Activated CD4-positive, alpha-beta T cell treated with anti-CD3 and anti-CD28 coated beads, Interleukin-2, amount 10 ng/mL, durations not matched to agents 24 days and 14 days (primary cell): ENCODE results near the gene RNF150. TPM values are rescaled to one million over a fixed set of nuclear protein-coding genes. Genes with fewer than 3 reads are reported as not detected.
"Not testable (repeated sequence)": the region's sequence is repeated elsewhere in the genome, so short reads cannot be mapped to it uniquely, and the experiment has no call there.

ENCODE experiments used
- DNase-seq: peaks from one replicate; pipeline ENCODE4 v3.0.0; 2022
- H3K27ac Mint-ChIP-seq: one replicate; pipeline ENCODE4 v1.8.0; 2022; ENCODE audit warnings: mild to moderate bottlenecking, mixed read lengths
- H3K27me3 Mint-ChIP-seq: one replicate; pipeline ENCODE4 v1.8.0; 2022; ENCODE audit warnings: mixed read lengths
- H3K36me3 Mint-ChIP-seq: one replicate; pipeline ENCODE4 v1.8.0; 2022; ENCODE audit warnings: low read depth, mild to moderate bottlenecking, mixed read lengths
- H3K4me1 Mint-ChIP-seq: one replicate; pipeline ENCODE4 v1.8.0; 2021; ENCODE audit warnings: mixed read lengths
- H3K4me3 Mint-ChIP-seq: one replicate; pipeline ENCODE4 v1.8.0; 2022; ENCODE audit warnings: mild to moderate bottlenecking, moderate library complexity, mixed read lengths
- H3K9me3 Mint-ChIP-seq: one replicate; pipeline ENCODE4 v1.8.0; 2021; ENCODE audit warnings: mixed read lengths
- intact Hi-C: fragments of 100-400 bp; cut with micrococcal nuclease; formaldehyde crosslinking; loops from one replicate; pipeline ENCODE4 v1.15.1; 2023
- total RNA-seq: library from RNA; stranded (reverse); gene quantifications from 2 replicates; pipeline ENCODE4 v1.2.3, GENCODE V29; 2022

RNF150 gene
- total RNA-seq, 1 donor from 2014 or later: not detected

GRCh38 chr4:141077611-141078225 is 55.6 kb downstream of the RNF150 start:
- no peaks in the 10 kb centered on the region for H3K36me3 Mint-ChIP-seq
- H3K4me1 Mint-ChIP-seq: no peaks in the 10 kb centered on the region
- H3K4me3 Mint-ChIP-seq: no peak overlapping the region
- no peaks in the 10 kb centered on the region for H3K27me3 Mint-ChIP-seq
- H3K27ac Mint-ChIP-seq: no peak overlapping the region
- no peak for DNase-seq
- intact Hi-C loops: no loop called here
- no peaks in the 10 kb centered on the region for H3K9me3 Mint-ChIP-seq

- no peaks in the 10 kb centered on the region for H3K36me3 Mint-ChIP-seq
- no peak overlapping the region for H3K4me3 Mint-ChIP-seq
- H3K9me3 Mint-ChIP-seq: no peaks in the 10 kb centered on the region
- no peaks in the 10 kb centered on the region for H3K4me1 Mint-ChIP-seq
- H3K27me3 Mint-ChIP-seq: no peaks in the 10 kb centered on the region
- no peak for DNase-seq
- H3K27ac Mint-ChIP-seq: no peak overlapping the region
- intact Hi-C loops: no loop called here
Measured at GRCh38 chr4:141075553-141075952, 57.7 kb downstream of the RNF150 start.

- H3K4me1 Mint-ChIP-seq: no peaks in the 10 kb centered on the region
- H3K9me3 Mint-ChIP-seq: no peaks in the 10 kb centered on the region
- no peak for DNase-seq
- no peaks in the 10 kb centered on the region for H3K36me3 Mint-ChIP-seq
- H3K27me3 Mint-ChIP-seq: no peaks in the 10 kb centered on the region
- H3K27ac Mint-ChIP-seq: no peak overlapping the region
- no peak overlapping the region for H3K4me3 Mint-ChIP-seq
- intact Hi-C loops: no loop called here
Measured at GRCh38 chr4:141074098-141074878, 59.0 kb downstream of the RNF150 start.

GRCh38 chr4:141066690-141067089 is 66.6 kb downstream of the RNF150 start:
- Mint-ChIP-seq H3K27me3 (no peaks in the 10 kb centered on the region), H3K9me3 (no peaks in the 10 kb centered on the region), H3K27ac (no peak overlapping the region), H3K4me1 (no peaks in the 10 kb centered on the region), H3K36me3 (no peaks in the 10 kb centered on the region), H3K4me3 (no peak overlapping the region)
- intact Hi-C loops: no loop called here
- no peak for DNase-seq

- intact Hi-C loops: no loop called here
- H3K36me3 Mint-ChIP-seq: no peaks in the 10 kb centered on the region
- H3K9me3 Mint-ChIP-seq: no peaks in the 10 kb centered on the region
- H3K27me3 Mint-ChIP-seq: no peaks in the 10 kb centered on the region
- H3K4me1 Mint-ChIP-seq: no peaks in the 10 kb centered on the region
- H3K27ac Mint-ChIP-seq: no peak overlapping the region
- no peak overlapping the region for H3K4me3 Mint-ChIP-seq
- no peak for DNase-seq
Measured at GRCh38 chr4:141065872-141066271, 67.4 kb downstream of the RNF150 start.

GRCh38 chr4:141062651-141063050 is 70.6 kb downstream of the RNF150 start:
- no peak overlapping the region for H3K27ac Mint-ChIP-seq
- no peaks in the 10 kb centered on the region for H3K36me3 Mint-ChIP-seq
- H3K27me3 Mint-ChIP-seq: no peaks in the 10 kb centered on the region
- intact Hi-C loops: no loop called here
- H3K4me3 Mint-ChIP-seq: no peak overlapping the region
- H3K9me3 Mint-ChIP-seq: no peaks in the 10 kb centered on the region
- no peak for DNase-seq
- no peaks in the 10 kb centered on the region for H3K4me1 Mint-ChIP-seq

GRCh38 chr4:141058591-141059512 is 74.4 kb downstream of the RNF150 start:
- Mint-ChIP-seq H3K27ac (no peak overlapping the region), H3K4me3 (no peak overlapping the region), H3K9me3 (no peaks in the 10 kb centered on the region), H3K36me3 (no peaks in the 10 kb centered on the region), H3K27me3 (no peaks in the 10 kb centered on the region), H3K4me1 (no peaks in the 10 kb centered on the region)
- DNase-seq: no peak
- intact Hi-C loops: no loop called here

- Mint-ChIP-seq H3K36me3 (no peaks in the 10 kb centered on the region), H3K27ac (no peak overlapping the region), H3K4me3 (no peak overlapping the region), H3K27me3 (no peaks in the 10 kb centered on the region), H3K9me3 (no peaks in the 10 kb centered on the region), H3K4me1 (no peaks in the 10 kb centered on the region)
- DNase-seq: no peak
- intact Hi-C loops: no loop called here
Measured at GRCh38 chr4:141057582-141057981, 75.7 kb downstream of the RNF150 start.

GRCh38 chr4:141056473-141056872 is 76.8 kb downstream of the RNF150 start:
- intact Hi-C loops: no loop called here
- H3K4me1 Mint-ChIP-seq: no peaks in the 10 kb centered on the region

GRCh38 chr4:141054446-141054845 is 78.8 kb downstream of the RNF150 start:
- Mint-ChIP-seq H3K9me3 (no peaks in the 10 kb centered on the region), H3K4me1 (no peaks in the 10 kb centered on the region), H3K27ac (no peak overlapping the region), H3K36me3 (no peaks in the 10 kb centered on the region), H3K4me3 (no peak overlapping the region), H3K27me3 (no peaks in the 10 kb centered on the region)
- DNase-seq: no peak
- intact Hi-C loops: no loop called here

More at GRCh38 chr4:141056473-141056872, 76.8 kb downstream of the RNF150 start:
- no peak for DNase-seq
- Mint-ChIP-seq H3K36me3 (no peaks in the 10 kb centered on the region), H3K27ac (no peak overlapping the region), H3K27me3 (no peaks in the 10 kb centered on the region), H3K4me3 (no peak overlapping the region), H3K9me3 (no peaks in the 10 kb centered on the region)

- H3K4me3 Mint-ChIP-seq, H3K27me3 Mint-ChIP-seq, DNase-seq, intact Hi-C loops, H3K27ac Mint-ChIP-seq, H3K9me3 Mint-ChIP-seq, H3K4me1 Mint-ChIP-seq, H3K36me3 Mint-ChIP-seq: not testable (repeated sequence)
Measured at GRCh38 chr4:141050999-141051398, 82.3 kb downstream of the RNF150 start.

GRCh38 chr4:141047228-141047884 is 85.9 kb downstream of the RNF150 start:
- Mint-ChIP-seq H3K36me3 (no peaks in the 10 kb centered on the region), H3K9me3 (no peaks in the 10 kb centered on the region), H3K4me1 (no peaks in the 10 kb centered on the region), H3K4me3 (no peak overlapping the region), H3K27me3 (peaks cover 3% of the 10 kb centered on the region), H3K27ac (no peak overlapping the region)
- no peak for DNase-seq
- intact Hi-C loops: no loop called here

GRCh38 chr4:141046255-141046654 is 87.0 kb downstream of the RNF150 start:
- H3K27me3 Mint-ChIP-seq: peaks cover 3% of the 10 kb centered on the region
- intact Hi-C loops: no loop called here

More at GRCh38 chr4:141046255-141046654, 87.0 kb downstream of the RNF150 start:
- Mint-ChIP-seq H3K4me3 (no peak overlapping the region), H3K4me1 (no peaks in the 10 kb centered on the region), H3K9me3 (no peaks in the 10 kb centered on the region), H3K27ac (no peak overlapping the region), H3K36me3 (no peaks in the 10 kb centered on the region)
- DNase-seq: no peak
